Lower lobe of right lung (tissue), 2 donors: ENCODE measurements around the gene XPO6. TPM values are rescaled to one million over a fixed set of nuclear protein-coding genes. Genes with fewer than 3 reads are reported as not detected.

Experiments used
- ATAC-seq, 2 donors: fragments of 200-7000 bp; cut with Tn5 transposase; one replicate each; pipeline ENCODE4 v1.9.1; 2020 to 2022; ENCODE audit warnings: mild to moderate bottlenecking in 2 of 2, moderate library complexity in 2 of 2
- DNase-seq: peaks from one replicate; pipeline ENCODE4 v3.0.0-alpha.2; 2020
- H3K27ac ChIP-seq: fragments of 200-600 bp; one replicate; pipeline ENCODE4 v1.8.0; 2022
- H3K27me3 ChIP-seq: fragments of 200-600 bp; one replicate; pipeline ENCODE4 v1.8.0; 2022; ENCODE audit warnings: low read depth
- H3K36me3 ChIP-seq: fragments of 200-600 bp; one replicate; pipeline ENCODE4 v1.8.0; 2022; ENCODE audit warnings: mild to moderate bottlenecking
- H3K4me1 ChIP-seq: fragments of 200-600 bp; one replicate; pipeline ENCODE4 v1.8.0; 2022
- H3K4me3 ChIP-seq: fragments of 200-600 bp; one replicate; pipeline ENCODE4 v1.8.0; 2022; ENCODE audit warnings: mild to moderate bottlenecking
- H3K9me3 ChIP-seq: fragments of 200-600 bp; one replicate; pipeline ENCODE4 v1.8.0; 2022
- CTCF ChIP-seq: fragments of 200-600 bp; IDR thresholded peaks from one replicate; pipeline ENCODE4 v1.8.0; 2022; ENCODE audit warnings: antibody characterized with exemption, mild to moderate bottlenecking
- intact Hi-C: fragments of 100-400 bp; cut with DNase I; formaldehyde crosslinking; loops from one replicate; pipeline ENCODE4 v1.11.0; 2022
- total RNA-seq: library from RNA; stranded (reverse); fragmentation: NEBNext Ultra II Directional; extraction: Animal tissue kit (Norgen Biotek cat#: 25700); gene quantifications from one replicate; pipeline ENCODE4 v1.2.1, GENCODE V29; 2021
- donor health status: DM: no; HTN: yes; CAD: no; lungs with severe emphysema.

XPO6 gene
- total RNA-seq, 1 donor from 2014 or later, result 106 TPM

DNA sequence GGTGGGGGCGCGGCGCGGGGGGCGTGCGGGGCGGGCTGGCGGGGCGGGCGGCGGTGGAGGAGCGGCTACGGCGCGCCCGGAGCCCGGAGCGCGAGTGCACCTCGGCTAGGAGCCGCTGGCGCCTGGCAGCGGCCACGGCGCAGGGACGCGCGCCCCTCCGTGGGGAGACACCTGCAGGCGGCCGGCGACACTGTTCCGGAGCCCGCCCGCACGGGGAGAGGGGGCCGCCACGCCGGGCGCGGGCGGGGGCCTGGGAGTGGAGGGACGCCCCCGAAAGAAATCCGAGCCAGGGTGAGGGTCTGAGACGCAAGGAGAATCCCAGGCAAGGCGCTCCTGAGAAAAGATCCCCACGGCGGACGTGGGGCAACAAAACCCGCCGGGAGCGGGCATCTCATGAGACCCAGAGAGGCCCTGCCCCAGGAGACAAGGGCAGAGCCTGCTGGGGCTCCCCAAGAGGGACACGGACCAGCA lies 148.1 kb downstream of the XPO6 start, which contains the start of gene GSG1L:
TSS of gene GSG1L (minus strand) at position 124 of the 471 bp plus-strand sequence. CDS start 290 bp downstream, outside the sequence.
- no peak for TF ChIP-seq CTCF
- ATAC-seq (no peak), DNase-seq (no peak)
- intact Hi-C loops, result no loop called here
- Histone ChIP-seq H3K36me3 (no peaks in the 10 kb centered on the region), H3K27ac (no peak within 1 kb of the TSS), H3K4me1 (no peaks in the 10 kb centered on the region), H3K4me3 (peak within 1 kb of the TSS; percentile 19), H3K9me3 (no peaks in the 10 kb centered on the region), H3K27me3 (peaks cover 37% of the 10 kb centered on the region)

DNA sequence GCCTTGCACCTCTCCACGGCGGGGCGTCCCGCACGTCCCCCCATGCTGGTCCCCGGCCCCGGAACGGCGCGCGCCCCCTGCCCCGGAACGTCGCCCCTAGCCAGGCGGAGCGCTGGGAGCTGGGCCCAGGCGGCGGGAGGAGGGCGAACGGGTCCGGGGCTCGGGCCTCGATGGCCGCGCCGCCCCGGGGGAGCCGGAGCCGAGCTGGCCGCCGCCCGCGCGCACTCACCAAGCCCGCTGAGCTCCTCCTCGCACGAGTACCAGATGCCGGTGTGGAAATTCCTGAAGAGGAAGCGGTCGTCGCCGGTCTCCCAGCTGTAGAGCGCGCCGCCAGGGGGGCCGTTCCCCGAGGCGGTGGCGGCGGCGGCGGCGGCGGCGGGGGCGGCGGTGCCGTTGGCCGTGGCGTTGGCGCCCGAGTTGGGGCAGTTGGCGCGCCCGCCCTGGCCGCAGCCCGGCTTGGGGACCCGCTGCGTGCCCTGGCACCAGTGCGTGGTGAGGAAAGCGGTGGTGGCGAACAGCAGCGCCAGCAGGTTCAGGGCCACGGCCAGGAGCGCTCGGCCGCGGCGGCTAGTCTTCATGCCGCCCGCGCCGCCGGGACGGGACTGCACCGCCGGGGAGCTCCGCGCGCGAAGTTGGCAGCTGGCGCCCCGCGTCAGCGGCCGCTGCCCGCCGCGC lies 148.8 kb downstream of the XPO6 start:
- TF ChIP-seq CTCF, result no peak
- intact Hi-C loops, result no loop called here
- Histone ChIP-seq H3K27ac (no peak overlapping the region), H3K36me3 (no peaks in the 10 kb centered on the region), H3K4me1 (no peaks in the 10 kb centered on the region), H3K4me3 (peak overlapping the region; percentile 19), H3K27me3 (peaks cover 40% of the 10 kb centered on the region), H3K9me3 (no peaks in the 10 kb centered on the region)
- DNase-seq, result no peak
- no peak for ATAC-seq

- no peaks in the 10 kb centered on the region for H3K4me1 ChIP-seq
- ATAC-seq, result no peak
- H3K27me3 ChIP-seq, result peaks cover 46% of the 10 kb centered on the region
- no peak for TF ChIP-seq CTCF
- no peaks in the 10 kb centered on the region for H3K36me3 ChIP-seq
- no peak overlapping the region for H3K27ac ChIP-seq
- no peaks in the 10 kb centered on the region for H3K9me3 ChIP-seq
- intact Hi-C loops, result no loop called here
- DNase-seq, result no peak
- peak overlapping the region; percentile 19 for H3K4me3 ChIP-seq
Observed at GRCh38 chr16:28062261-28062846, 149.4 kb downstream of the XPO6 start.

DNA sequence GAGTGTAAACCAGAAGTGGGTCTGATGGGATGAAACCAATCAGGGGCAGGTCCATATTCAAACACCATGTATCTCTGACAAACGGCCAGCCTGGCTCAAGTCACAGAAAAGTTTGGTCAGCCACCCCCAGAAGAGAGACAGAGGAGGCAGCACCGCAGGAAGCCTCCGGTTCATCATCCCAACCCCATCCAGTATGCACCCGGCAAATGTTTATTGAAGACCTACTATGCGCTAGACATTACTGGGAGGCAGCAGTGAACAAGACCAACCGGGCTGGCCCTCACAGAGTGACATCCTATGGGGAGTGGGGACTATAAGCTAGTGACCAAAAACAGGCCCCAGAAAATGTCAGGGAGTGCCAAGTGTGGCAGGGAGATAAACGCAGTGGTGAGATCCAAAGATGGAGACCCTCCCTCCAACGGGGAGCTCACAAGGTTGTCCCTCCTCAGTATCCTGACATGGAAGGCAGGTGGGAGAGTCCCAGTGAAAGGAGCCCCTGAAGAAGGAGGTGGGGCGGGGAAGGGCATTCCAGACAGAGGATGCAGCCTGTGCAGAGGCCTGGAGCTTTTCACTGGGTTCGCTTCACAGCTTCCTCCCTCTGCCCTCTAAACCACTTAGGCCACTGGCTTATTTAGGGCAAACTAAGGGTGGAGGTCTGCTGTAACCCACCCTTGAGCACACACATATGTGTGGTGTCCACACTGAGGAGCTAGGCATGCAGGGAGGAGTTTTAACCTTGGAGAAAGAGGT lies 150.2 kb downstream of the XPO6 start:
- DNase-seq (no peak), ATAC-seq (no peak)
- Histone ChIP-seq H3K4me3 (no peak overlapping the region), H3K36me3 (no peaks in the 10 kb centered on the region), H3K4me1 (no peaks in the 10 kb centered on the region), H3K27me3 (peaks cover 49% of the 10 kb centered on the region), H3K27ac (no peak overlapping the region), H3K9me3 (no peaks in the 10 kb centered on the region)
- intact Hi-C loops, result no loop called here
- no peak for TF ChIP-seq CTCF

DNA sequence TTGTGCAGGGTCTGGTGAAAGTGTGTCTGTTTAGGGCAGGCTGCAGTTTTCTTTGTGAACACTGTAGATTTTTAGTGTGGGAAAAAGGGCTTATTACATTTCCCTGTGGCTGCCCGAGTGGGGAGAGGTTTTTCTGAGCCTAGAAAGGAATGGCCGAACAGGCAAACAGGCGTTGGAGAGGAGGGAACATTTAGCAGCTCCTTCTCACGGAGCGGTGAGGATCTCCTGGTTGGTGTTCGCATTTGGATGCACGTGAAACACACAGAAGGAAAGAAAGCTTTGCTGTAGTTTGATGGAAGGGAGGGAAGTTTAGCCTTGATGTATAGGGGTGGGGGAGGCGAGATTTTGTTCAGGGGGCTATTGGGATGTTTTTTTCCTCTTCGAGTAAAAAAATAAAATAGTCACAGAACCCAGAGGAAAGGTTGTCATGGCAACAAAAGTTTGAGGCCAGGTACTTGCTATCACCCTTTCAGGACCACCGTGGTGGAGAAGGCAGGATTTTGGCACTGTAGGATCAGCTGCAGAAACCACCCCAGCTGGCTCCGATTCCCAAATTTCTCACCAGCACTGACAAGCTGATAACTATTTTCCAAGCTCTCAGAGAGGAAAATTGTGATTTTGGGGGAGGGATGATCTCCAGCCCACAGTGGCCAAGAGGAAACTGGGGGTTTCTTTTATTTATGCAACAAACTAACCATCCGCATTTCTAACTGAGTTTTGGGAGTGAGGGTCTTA lies 151.8 kb downstream of the XPO6 start:
- H3K4me1 ChIP-seq, result no peaks in the 10 kb centered on the region
- H3K4me3 ChIP-seq, result no peak overlapping the region
- H3K27me3 ChIP-seq, result peaks cover 51% of the 10 kb centered on the region
- no peak overlapping the region for H3K27ac ChIP-seq
- no peaks in the 10 kb centered on the region for H3K9me3 ChIP-seq
- ATAC-seq, result no peak
- H3K36me3 ChIP-seq, result no peaks in the 10 kb centered on the region
- intact Hi-C loops, result no loop called here
- no peak for TF ChIP-seq CTCF
- no peak for DNase-seq
